ENCODE data around the gene CKAP4. TPM values are rescaled to one million over a fixed set of nuclear protein-coding genes. Genes with fewer than 3 reads are reported as not detected.

CKAP4 gene
- total and polyA plus RNA-seq, 10 of the 15 experiments (the other 5 are each of a cell fraction or from before 2014, with no cell fraction given) = 0.39 to 23.6 (median 11.1) TPM

DNA sequence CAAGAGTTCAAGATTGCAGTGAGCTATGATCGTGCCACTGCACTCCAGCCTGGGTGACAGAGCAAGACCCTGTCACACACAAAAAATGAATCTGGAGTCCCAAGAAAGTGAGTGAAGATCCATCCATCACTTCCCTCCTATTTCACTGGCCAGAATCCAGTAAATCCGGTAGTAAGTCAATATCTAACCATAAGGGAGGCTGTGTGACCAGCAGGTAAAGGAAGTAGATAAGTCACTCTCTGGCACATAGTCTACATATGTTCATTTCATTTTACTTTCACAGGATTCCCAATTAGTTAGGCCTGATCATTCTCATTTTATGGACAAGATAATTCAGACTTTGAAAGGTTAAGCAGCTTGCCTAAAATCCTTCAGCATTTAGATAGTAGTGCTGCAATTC lies 42.8 kb upstream of the CKAP4 start (continued):
- TF ChIP-seq EP300 (IDR thresholded peaks at IDR 0.05; ENCODE audit: borderline replicate concordance in 1 of 2, control insufficient read depth in 1 of 2, low read depth in 2 of 2, low read length in 2 of 2) = no peak
- TF ChIP-seq, protein P1, sequence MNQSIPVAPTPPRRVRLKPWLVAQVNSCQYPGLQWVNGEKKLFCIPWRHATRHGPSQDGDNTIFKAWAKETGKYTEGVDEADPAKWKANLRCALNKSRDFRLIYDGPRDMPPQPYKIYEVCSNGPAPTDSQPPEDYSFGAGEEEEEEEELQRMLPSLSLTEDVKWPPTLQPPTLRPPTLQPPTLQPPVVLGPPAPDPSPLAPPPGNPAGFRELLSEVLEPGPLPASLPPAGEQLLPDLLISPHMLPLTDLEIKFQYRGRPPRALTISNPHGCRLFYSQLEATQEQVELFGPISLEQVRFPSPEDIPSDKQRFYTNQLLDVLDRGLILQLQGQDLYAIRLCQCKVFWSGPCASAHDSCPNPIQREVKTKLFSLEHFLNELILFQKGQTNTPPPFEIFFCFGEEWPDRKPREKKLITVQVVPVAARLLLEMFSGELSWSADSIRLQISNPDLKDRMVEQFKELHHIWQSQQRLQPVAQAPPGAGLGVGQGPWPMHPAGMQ (IDR thresholded peaks at IDR 0.05; ENCODE audit: borderline replicate concordance) = no peak

DNA sequence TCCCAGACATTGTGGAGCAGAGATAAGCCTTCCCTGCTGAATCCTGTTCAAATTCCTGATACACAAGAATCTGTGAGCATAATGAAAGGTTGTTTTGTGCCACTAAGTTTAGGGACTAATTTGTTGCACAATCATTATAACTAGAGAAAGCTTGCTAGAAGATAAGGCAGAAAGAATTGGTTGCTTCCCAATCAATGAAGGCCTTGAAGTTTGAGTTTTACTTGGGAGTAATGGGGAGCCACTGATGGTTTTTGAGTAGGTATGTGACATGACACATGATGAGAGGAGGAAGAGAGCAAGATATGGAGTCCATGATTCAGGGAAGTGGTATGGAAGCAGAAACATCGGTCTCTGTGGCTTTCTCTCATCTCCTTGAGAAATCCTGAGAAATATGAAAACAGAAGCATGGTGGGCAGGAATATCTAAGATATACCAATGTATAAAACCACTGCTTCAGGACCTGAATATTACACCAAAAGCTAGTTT lies 41.4 kb upstream of the CKAP4 start:
- intact Hi-C loops (cut with micrococcal nuclease; ENCODE audit: unreplicated experiment) = no loop called here
- no peaks in the 10 kb centered on the region for H3K79me2 ChIP-seq (ENCODE audit: control insufficient read depth, insufficient read depth, low read length)
- SMC1A ChIA-PET (ENCODE audit: uncharacterized antibody, unreplicated experiment) = interaction anchor here (1.2 kb wide), 1 partner anchor 60 kb away, joined by 3 read pairs; no protein-coding TSS in a partner anchor
- TF ChIP-seq MYB (IDR thresholded peaks at IDR 0.05; ENCODE audit: borderline replicate concordance, low read depth, low read length) (no peak), SUZ12 (IDR thresholded peaks at IDR 0.05; ENCODE audit: unreplicated experiment) (no peak), POLR2A (IDR thresholded peaks at IDR 0.05; ENCODE audit: low read depth, low read length) (no peak), PML (IDR thresholded peaks at IDR 0.05; ENCODE audit: low read length) (no peak), ESRRA (IDR thresholded peaks at IDR 0.05; ENCODE audit: low read length) (no peak), EP300 (IDR thresholded peaks at IDR 0.05; ENCODE audit: borderline replicate concordance in 1 of 2, control insufficient read depth in 1 of 2, low read depth in 2 of 2, low read length in 2 of 2) (no peak), SIN3A (IDR thresholded peaks at IDR 0.05; ENCODE audit: low read depth, low read length) (no peak), BMI1 (IDR thresholded peaks at IDR 0.05; ENCODE audit: borderline replicate concordance) (no peak), ZSCAN29 (IDR thresholded peaks at IDR 0.05) (no peak), NFIC (IDR thresholded peaks at IDR 0.05; ENCODE audit: low read depth, low read length) (no peak)
- TF ChIP-seq, protein P2, sequence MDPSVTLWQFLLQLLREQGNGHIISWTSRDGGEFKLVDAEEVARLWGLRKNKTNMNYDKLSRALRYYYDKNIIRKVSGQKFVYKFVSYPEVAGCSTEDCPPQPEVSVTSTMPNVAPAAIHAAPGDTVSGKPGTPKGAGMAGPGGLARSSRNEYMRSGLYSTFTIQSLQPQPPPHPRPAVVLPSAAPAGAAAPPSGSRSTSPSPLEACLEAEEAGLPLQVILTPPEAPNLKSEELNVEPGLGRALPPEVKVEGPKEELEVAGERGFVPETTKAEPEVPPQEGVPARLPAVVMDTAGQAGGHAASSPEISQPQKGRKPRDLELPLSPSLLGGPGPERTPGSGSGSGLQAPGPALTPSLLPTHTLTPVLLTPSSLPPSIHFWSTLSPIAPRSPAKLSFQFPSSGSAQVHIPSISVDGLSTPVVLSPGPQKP (IDR thresholded peaks at IDR 0.05; ENCODE audit: low read depth, low read length) = no peak
- TF ChIP-seq, protein P3, sequence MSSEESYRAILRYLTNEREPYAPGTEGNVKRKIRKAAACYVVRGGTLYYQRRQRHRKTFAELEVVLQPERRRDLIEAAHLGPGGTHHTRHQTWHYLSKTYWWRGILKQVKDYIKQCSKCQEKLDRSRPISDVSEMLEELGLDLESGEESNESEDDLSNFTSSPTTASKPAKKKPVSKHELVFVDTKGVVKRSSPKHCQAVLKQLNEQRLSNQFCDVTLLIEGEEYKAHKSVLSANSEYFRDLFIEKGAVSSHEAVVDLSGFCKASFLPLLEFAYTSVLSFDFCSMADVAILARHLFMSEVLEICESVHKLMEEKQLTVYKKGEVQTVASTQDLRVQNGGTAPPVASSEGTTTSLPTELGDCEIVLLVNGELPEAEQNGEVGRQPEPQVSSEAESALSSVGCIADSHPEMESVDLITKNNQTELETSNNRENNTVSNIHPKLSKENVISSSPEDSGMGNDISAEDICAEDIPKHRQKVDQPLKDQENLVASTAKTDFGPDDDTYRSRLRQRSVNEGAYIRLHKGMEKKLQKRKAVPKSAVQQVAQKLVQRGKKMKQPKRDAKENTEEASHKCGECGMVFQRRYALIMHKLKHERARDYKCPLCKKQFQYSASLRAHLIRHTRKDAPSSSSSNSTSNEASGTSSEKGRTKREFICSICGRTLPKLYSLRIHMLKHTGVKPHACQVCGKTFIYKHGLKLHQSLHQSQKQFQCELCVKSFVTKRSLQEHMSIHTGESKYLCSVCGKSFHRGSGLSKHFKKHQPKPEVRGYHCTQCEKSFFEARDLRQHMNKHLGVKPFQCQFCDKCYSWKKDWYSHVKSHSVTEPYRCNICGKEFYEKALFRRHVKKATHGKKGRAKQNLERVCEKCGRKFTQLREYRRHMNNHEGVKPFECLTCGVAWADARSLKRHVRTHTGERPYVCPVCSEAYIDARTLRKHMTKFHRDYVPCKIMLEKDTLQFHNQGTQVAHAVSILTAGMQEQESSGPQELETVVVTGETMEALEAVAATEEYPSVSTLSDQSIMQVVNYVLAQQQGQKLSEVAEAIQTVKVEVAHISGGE (CRISPR knock-in tag; IDR thresholded peaks at IDR 0.05) = no peak
- TF ChIP-seq, protein P4, sequence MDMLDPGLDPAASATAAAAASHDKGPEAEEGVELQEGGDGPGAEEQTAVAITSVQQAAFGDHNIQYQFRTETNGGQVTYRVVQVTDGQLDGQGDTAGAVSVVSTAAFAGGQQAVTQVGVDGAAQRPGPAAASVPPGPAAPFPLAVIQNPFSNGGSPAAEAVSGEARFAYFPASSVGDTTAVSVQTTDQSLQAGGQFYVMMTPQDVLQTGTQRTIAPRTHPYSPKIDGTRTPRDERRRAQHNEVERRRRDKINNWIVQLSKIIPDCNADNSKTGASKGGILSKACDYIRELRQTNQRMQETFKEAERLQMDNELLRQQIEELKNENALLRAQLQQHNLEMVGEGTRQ (IDR thresholded peaks at IDR 0.05; ENCODE audit: borderline replicate concordance, low read depth, low read length) = no peak
- TF ChIP-seq, protein P5, sequence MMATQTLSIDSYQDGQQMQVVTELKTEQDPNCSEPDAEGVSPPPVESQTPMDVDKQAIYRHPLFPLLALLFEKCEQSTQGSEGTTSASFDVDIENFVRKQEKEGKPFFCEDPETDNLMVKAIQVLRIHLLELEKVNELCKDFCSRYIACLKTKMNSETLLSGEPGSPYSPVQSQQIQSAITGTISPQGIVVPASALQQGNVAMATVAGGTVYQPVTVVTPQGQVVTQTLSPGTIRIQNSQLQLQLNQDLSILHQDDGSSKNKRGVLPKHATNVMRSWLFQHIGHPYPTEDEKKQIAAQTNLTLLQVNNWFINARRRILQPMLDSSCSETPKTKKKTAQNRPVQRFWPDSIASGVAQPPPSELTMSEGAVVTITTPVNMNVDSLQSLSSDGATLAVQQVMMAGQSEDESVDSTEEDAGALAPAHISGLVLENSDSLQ (IDR thresholded peaks at IDR 0.05) = no peak

More for the DNA sequence above, 41.4 kb upstream of the CKAP4 start:
- 78% methylated on average over 1 of the region's 1 CpG for WGBS (ENCODE audit: insufficient coverage, insufficient replicate concordance, low lambda C conversion rate, missing lambda C conversion rate)
- no peaks in the 10 kb centered on the region for H3K4me1 ChIP-seq (ENCODE audit: control insufficient read depth, insufficient read depth, low read length)
- no peaks in the 10 kb centered on the region; the same call in 1 of the 2 replicates for H4K20me1 ChIP-seq (ENCODE audit: control insufficient read depth, insufficient read depth)
- DNase-seq (ENCODE audit: low read depth, low spot score) = no peak
- in situ Hi-C loops (cut with MboI) = no loop called here
- H3K4me3 ChIP-seq = no peak overlapping the region
- H3K27me3 ChIP-seq (replicated peaks in 1 of 2; ENCODE audit: control insufficient read depth in 2 of 2, insufficient read depth in 2 of 2, low read length in 1 of 2) = no peaks in the 10 kb centered on the region
- no peak overlapping the region for H2AFZ ChIP-seq (ENCODE audit: control insufficient read depth, low read depth, low read length)
- FAIRE-seq = no peak
- BruUV-seq (replicated peaks) = no TSS peak
- H3K36me3 ChIP-seq (ENCODE audit: control insufficient read depth in 2 of 2, insufficient read depth in 2 of 2, low read length in 1 of 2) = no peaks in the 10 kb centered on the region
- POLR2A ChIA-PET = interaction anchor here (0.6 kb wide), 1 partner anchor 43 kb away, joined by 3 read pairs; no protein-coding TSS in a partner anchor
- CTCF ChIA-PET = interaction anchor here (1.5 kb wide), 1 partner anchor 62 kb away, joined by 6 read pairs; no protein-coding TSS in a partner anchor
- no peak overlapping the region for H3K4me2 ChIP-seq (ENCODE audit: control insufficient read depth, insufficient read depth)
- no peak overlapping the region for H3K27ac ChIP-seq (ENCODE audit: control insufficient read depth, insufficient read depth)
- no peak for ATAC-seq
- H3K9ac ChIP-seq (ENCODE audit: control insufficient read depth, insufficient read depth, low read length) = no peak overlapping the region
- RAD21 ChIA-PET (ENCODE audit: unreplicated experiment) = no interaction called here
- H3K9me3 ChIP-seq (replicated peaks; ENCODE audit: control insufficient read depth, insufficient read depth, low read length) = no peaks in the 10 kb centered on the region
